Measurements from ENCODE around the gene SCML1. TPM values are rescaled to one million over a fixed set of nuclear protein-coding genes. Genes with fewer than 3 reads are reported as not detected.

The SCML1 gene
- total RNA-seq, 1 experiment from 2014 or later: 2.7 TPM

- CTCF ChIA-PET: no interaction called here
- H3K4me3 ChIP-seq (replicated peaks in 1 of 2; ENCODE audit: low read depth in 1 of 2, low read length in 2 of 2): no peak overlapping the region
- ATAC-seq (no peak), DNase-seq (ENCODE audit: low read depth, low spot score) (no peak)
- H3K4me1 ChIP-seq (ENCODE audit: control insufficient read depth in 1 of 2, insufficient read depth in 2 of 2, low read length in 2 of 2): peaks cover 3 to 17% of the 10 kb centered on the region in 2 experiments; a peak in 1 of 4 replicates
- no peaks in the 10 kb centered on the region for H3K36me3 ChIP-seq (ENCODE audit: control insufficient read depth in 1 of 2, insufficient read depth in 2 of 2, low read length in 2 of 2)
- no peaks in the 10 kb centered on the region for H3K9me2 ChIP-seq (ENCODE audit: insufficient read depth)
- no peaks in the 10 kb centered on the region for H3K9me3 ChIP-seq (ENCODE audit: control insufficient read depth in 1 of 2, insufficient read depth in 1 of 2, low read depth in 1 of 2, low read length in 2 of 2)
- H3K4me2 ChIP-seq (ENCODE audit: low read length): no peak overlapping the region
- POLR2A ChIA-PET: no interaction called here
- RAD21 ChIA-PET (ENCODE audit: low non-redundant PET in 1 of 2, low total read pairs in 2 of 2, uncharacterized antibody in 2 of 2, unreplicated experiment in 2 of 2): no interaction called here
- no peaks in the 10 kb centered on the region for H4K20me1 ChIP-seq (ENCODE audit: insufficient read depth)
- intact Hi-C loops (cut with micrococcal nuclease): loop anchor here (10.0 kb wide), 1 partner anchor 1594 kb away; no protein-coding TSS in a partner anchor
- H3K27ac ChIP-seq (ENCODE audit: low read depth, low read length): no peak overlapping the region
- no peak for TF ChIP-seq CBX3 (IDR thresholded peaks at IDR 0.05; ENCODE audit: low read depth)
- no peak for TF ChIP-seq CEBPB (IDR thresholded peaks at IDR 0.05; ENCODE audit: low read depth)
- TF ChIP-seq YY1 (IDR thresholded peaks at IDR 0.05; ENCODE audit: extremely low read depth, insufficient replicate concordance, low read depth, low read length): no peak
- TF ChIP-seq SIN3A (IDR thresholded peaks at IDR 0.05; ENCODE audit: low read depth): no peak
- no peak for TF ChIP-seq RAD21 (IDR thresholded peaks at IDR 0.05; ENCODE audit: low read depth)
- TF ChIP-seq SP1 (IDR thresholded peaks at IDR 0.05; ENCODE audit: low read depth): no peak
- TF ChIP-seq ZBTB33 (IDR thresholded peaks at IDR 0.05; ENCODE audit: extremely low read depth, insufficient replicate concordance, low read length): no peak
- TF ChIP-seq EZH2phosphoT487 (IDR thresholded peaks at IDR 0.05; ENCODE audit: borderline replicate concordance): no peak
- no peak for TF ChIP-seq ZFX (IDR thresholded peaks at IDR 0.05)
- no peaks in the 10 kb centered on the region for H3K27me3 ChIP-seq (ENCODE audit: insufficient read depth, low read length)
- no peak overlapping the region for H2AFZ ChIP-seq (ENCODE audit: low read depth, low read length, poor library complexity, severe bottlenecking)
- peaks cover 3% of the 10 kb centered on the region; the same call in 1 of the 2 replicates for H3K79me2 ChIP-seq (ENCODE audit: insufficient read depth, low read length)
- no peak overlapping the region for H3K9ac ChIP-seq (ENCODE audit: low read length)
- no TSS peak for BruUV-seq (replicated peaks)
Observed at GRCh38 chrX:17741123-17741511, 3.8 kb downstream of the SCML1 start.

GRCh38 chrX:17743913-17744312, 6.6 kb downstream of the SCML1 start:
- Histone ChIP-seq H3K79me2 (ENCODE audit: insufficient read depth, low read length) (peaks cover 1% of the 10 kb centered on the region; the same call in 1 of the 2 replicates), H2AFZ (ENCODE audit: low read depth, low read length, poor library complexity, severe bottlenecking) (no peak overlapping the region), H3K4me2 (ENCODE audit: low read length) (no peak overlapping the region), H3K4me1 (ENCODE audit: control insufficient read depth in 1 of 2, insufficient read depth in 2 of 2, low read length in 2 of 2) (0 out of 4 replicates have a peak, but pooled peaks cover under 1 to 3% of the 10 kb centered on the region in 2 experiments), H3K27me3 (ENCODE audit: insufficient read depth, low read length) (no peaks in the 10 kb centered on the region), H3K9ac (ENCODE audit: low read length) (no peak overlapping the region), H3K36me3 (ENCODE audit: control insufficient read depth in 1 of 2, insufficient read depth in 2 of 2, low read length in 2 of 2) (no peaks in the 10 kb centered on the region), H3K9me3 (ENCODE audit: control insufficient read depth in 1 of 2, insufficient read depth in 1 of 2, low read depth in 1 of 2, low read length in 2 of 2) (no peaks in the 10 kb centered on the region), H3K27ac (ENCODE audit: low read depth, low read length) (no peak overlapping the region), H3K9me2 (ENCODE audit: insufficient read depth) (no peaks in the 10 kb centered on the region), H3K4me3 (replicated peaks in 1 of 2; ENCODE audit: low read depth in 1 of 2, low read length in 2 of 2) (no peak overlapping the region), H4K20me1 (ENCODE audit: insufficient read depth) (no peaks in the 10 kb centered on the region)
- CTCF ChIA-PET: no interaction called here
- RAD21 ChIA-PET (ENCODE audit: low non-redundant PET in 1 of 2, low total read pairs in 2 of 2, uncharacterized antibody in 2 of 2, unreplicated experiment in 2 of 2): no interaction called here
- no peak for ATAC-seq
- intact Hi-C loops (cut with micrococcal nuclease): loop anchor here (2.0 to 10.0 kb wide), 2 partner anchors 633 to 1591 kb away; no protein-coding TSS in a partner anchor
- POLR2A ChIA-PET: no interaction called here
- BruUV-seq (replicated peaks): no TSS peak
- no peak for DNase-seq (ENCODE audit: low read depth, low spot score)
- TF ChIP-seq EZH2phosphoT487 (IDR thresholded peaks at IDR 0.05; ENCODE audit: borderline replicate concordance): no peak
- no peak for TF ChIP-seq FOSL1 (IDR thresholded peaks at IDR 0.05; ENCODE audit: low read depth)
- no peak for TF ChIP-seq SP1 (IDR thresholded peaks at IDR 0.05; ENCODE audit: low read depth)
- no peak for TF ChIP-seq TCF7L2 (IDR thresholded peaks at IDR 0.05; ENCODE audit: borderline replicate concordance, extremely low read depth, insufficient read depth, insufficient read length)
- no peak for TF ChIP-seq RAD21 (IDR thresholded peaks at IDR 0.05; ENCODE audit: low read depth)
- no peak for TF ChIP-seq MAX (IDR thresholded peaks at IDR 0.05)
- TF ChIP-seq YY1 (IDR thresholded peaks at IDR 0.05; ENCODE audit: extremely low read depth, insufficient replicate concordance, low read depth, low read length): no peak
- TF ChIP-seq SIN3A (IDR thresholded peaks at IDR 0.05; ENCODE audit: low read depth): no peak
- TF ChIP-seq CBX3 (IDR thresholded peaks at IDR 0.05; ENCODE audit: low read depth): no peak
- TF ChIP-seq ZNF274 (IDR thresholded peaks at IDR 0.05; ENCODE audit: low read depth, low read length): no peak
- no peak for TF ChIP-seq CTCF (IDR thresholded peaks at IDR 0.05 in 2 of 3, conservative IDR thresholded peaks at IDR 0.05 in 1 of 3; ENCODE audit: borderline replicate concordance in 1 of 3, insufficient read depth in 1 of 3, low read depth in 2 of 3, low read length in 2 of 3)
- TF ChIP-seq ZFX (IDR thresholded peaks at IDR 0.05): no peak

Data from HCT116 (cell line).